ENCODE data around the gene XIRP2. TPM values are rescaled to one million over a fixed set of nuclear protein-coding genes. Genes with fewer than 3 reads are reported as not detected.
"Not testable (repeated sequence)": the region's sequence is repeated elsewhere in the genome, so short reads cannot be mapped to it uniquely, and the experiment has no call there.

XIRP2 gene
- total RNA-seq, 4 donors from 2014 or later = 0.13 TPM; not detected in 3

- no peak for DNase-seq
- H3K36me3 ChIP-seq = no peaks in the 10 kb centered on the region
- no peaks in the 10 kb centered on the region for H3K4me1 ChIP-seq
- intact Hi-C loops (cut with DNase I) = no loop called here
- WGBS, 2 donors = 92 to 93% methylated on average over 1 of the region's 1 CpG
- no peak overlapping the region for H3K4me3 ChIP-seq (replicated peaks in 1 of 3)
- TF ChIP-seq, protein P1, sequence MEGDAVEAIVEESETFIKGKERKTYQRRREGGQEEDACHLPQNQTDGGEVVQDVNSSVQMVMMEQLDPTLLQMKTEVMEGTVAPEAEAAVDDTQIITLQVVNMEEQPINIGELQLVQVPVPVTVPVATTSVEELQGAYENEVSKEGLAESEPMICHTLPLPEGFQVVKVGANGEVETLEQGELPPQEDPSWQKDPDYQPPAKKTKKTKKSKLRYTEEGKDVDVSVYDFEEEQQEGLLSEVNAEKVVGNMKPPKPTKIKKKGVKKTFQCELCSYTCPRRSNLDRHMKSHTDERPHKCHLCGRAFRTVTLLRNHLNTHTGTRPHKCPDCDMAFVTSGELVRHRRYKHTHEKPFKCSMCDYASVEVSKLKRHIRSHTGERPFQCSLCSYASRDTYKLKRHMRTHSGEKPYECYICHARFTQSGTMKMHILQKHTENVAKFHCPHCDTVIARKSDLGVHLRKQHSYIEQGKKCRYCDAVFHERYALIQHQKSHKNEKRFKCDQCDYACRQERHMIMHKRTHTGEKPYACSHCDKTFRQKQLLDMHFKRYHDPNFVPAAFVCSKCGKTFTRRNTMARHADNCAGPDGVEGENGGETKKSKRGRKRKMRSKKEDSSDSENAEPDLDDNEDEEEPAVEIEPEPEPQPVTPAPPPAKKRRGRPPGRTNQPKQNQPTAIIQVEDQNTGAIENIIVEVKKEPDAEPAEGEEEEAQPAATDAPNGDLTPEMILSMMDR (IDR thresholded peaks at IDR 0.05) = no peak
- TF ChIP-seq POLR2A (IDR thresholded peaks at IDR 0.05) = no peak
- no peaks in the 10 kb centered on the region for H3K27me3 ChIP-seq
- no peak overlapping the region for H3K27ac ChIP-seq
- no peaks in the 10 kb centered on the region for H3K9me3 ChIP-seq
Measured at GRCh38 chr2:167069855-167070254, 181.6 kb downstream of the XIRP2 start.

DNA sequence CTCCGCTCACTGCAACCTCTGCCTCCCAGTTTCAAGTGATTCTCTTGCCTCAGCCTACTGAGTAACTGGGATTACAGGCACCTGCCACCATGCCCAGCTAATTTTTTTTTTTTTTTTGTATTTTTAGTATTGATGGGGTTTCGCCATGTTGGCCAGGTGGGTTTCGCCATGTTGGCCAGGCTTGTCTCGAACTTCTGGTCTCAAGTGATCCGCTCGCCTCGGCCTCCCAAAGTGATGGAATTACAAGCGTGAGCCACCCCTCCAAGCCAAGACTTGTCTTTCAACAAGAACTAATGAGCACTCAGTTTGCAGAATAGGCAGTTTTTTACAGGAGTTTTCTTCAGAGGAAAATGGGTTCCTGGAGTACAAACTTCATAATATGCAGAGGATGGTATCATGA lies 187.4 kb downstream of the XIRP2 start:
- intact Hi-C loops (cut with DNase I); H3K9me3 ChIP-seq; H3K4me3 ChIP-seq (replicated peaks in 1 of 3); DNase-seq; H3K27ac ChIP-seq; H3K36me3 ChIP-seq; H3K4me1 ChIP-seq; H3K27me3 ChIP-seq: not testable (repeated sequence)
- WGBS, 2 donors = 95 to 98% methylated on average over 8 of the region's 8 CpGs

- H3K36me3 ChIP-seq; H3K4me1 ChIP-seq; H3K9me3 ChIP-seq; H3K27ac ChIP-seq; intact Hi-C loops (cut with DNase I); H3K27me3 ChIP-seq; DNase-seq; H3K4me3 ChIP-seq (replicated peaks in 1 of 3): not testable (repeated sequence)
- WGBS, 2 donors = 81 to 95% methylated on average over 2 to 3 of the region's 3 CpGs
Measured at GRCh38 chr2:167098931-167099330, 210.7 kb downstream of the XIRP2 start.

- DNase-seq = no peak
- intact Hi-C loops (cut with DNase I) = no loop called here
- Histone ChIP-seq H3K27ac (no peak overlapping the region), H3K4me3 (replicated peaks in 1 of 3) (no peak overlapping the region), H3K36me3 (no peaks in the 10 kb centered on the region), H3K4me1 (no peaks in the 10 kb centered on the region), H3K9me3 (no peaks in the 10 kb centered on the region), H3K27me3 (no peaks in the 10 kb centered on the region)
- 81 to 82% methylated on average over 2 of the region's 2 CpGs for WGBS, 2 donors
- no peak for TF ChIP-seq POLR2A (IDR thresholded peaks at IDR 0.05)
- TF ChIP-seq, protein P1 (IDR thresholded peaks at IDR 0.05) = no peak
Measured at GRCh38 chr2:167100506-167100905, 212.2 kb downstream of the XIRP2 start.

- H3K9me3 ChIP-seq = no peaks in the 10 kb centered on the region
- WGBS, 2 donors = 77 to 80% methylated on average over 5 of the region's 5 CpGs
- intact Hi-C loops (cut with DNase I) = no loop called here
- no peaks in the 10 kb centered on the region for H3K36me3 ChIP-seq
- H3K4me1 ChIP-seq = no peaks in the 10 kb centered on the region
- H3K27me3 ChIP-seq = no peaks in the 10 kb centered on the region
- no peak for DNase-seq
- H3K4me3 ChIP-seq (replicated peaks in 1 of 3) = no peak overlapping the region
- TF ChIP-seq POLR2A (IDR thresholded peaks at IDR 0.05) = no peak
- TF ChIP-seq, protein P1 (IDR thresholded peaks at IDR 0.05) = no peak
- H3K27ac ChIP-seq = no peak overlapping the region
Measured at GRCh38 chr2:167103028-167103756, 214.9 kb downstream of the XIRP2 start.

GRCh38 chr2:167103757-167104133 lies 215.5 kb downstream of the XIRP2 start:
- H3K9me3 ChIP-seq = no peaks in the 10 kb centered on the region
- intact Hi-C loops (cut with DNase I) = no loop called here
- H3K36me3 ChIP-seq = no peaks in the 10 kb centered on the region
- no peak overlapping the region for H3K27ac ChIP-seq
- H3K4me1 ChIP-seq = no peaks in the 10 kb centered on the region
- H3K4me3 ChIP-seq (replicated peaks in 1 of 3) = no peak overlapping the region
- TF ChIP-seq POLR2A (IDR thresholded peaks at IDR 0.05) = no peak
- TF ChIP-seq, protein P1 (IDR thresholded peaks at IDR 0.05) = no peak
- H3K27me3 ChIP-seq = no peaks in the 10 kb centered on the region
- no peak for DNase-seq
